ENCODE measurements around the gene NXNL1. TPM values are rescaled to one million over a fixed set of nuclear protein-coding genes. Genes with fewer than 3 reads are reported as not detected.
A peak's percentile ranks its signal among the peaks of the same experiment; 100 is the strongest.
"Not testable (repeated sequence)": the region's sequence is repeated elsewhere in the genome, so short reads cannot be mapped to it uniquely, and the experiment has no call there.

Gene NXNL1
- total RNA-seq, 1 donor from 2014 or later = not detected

DNA sequence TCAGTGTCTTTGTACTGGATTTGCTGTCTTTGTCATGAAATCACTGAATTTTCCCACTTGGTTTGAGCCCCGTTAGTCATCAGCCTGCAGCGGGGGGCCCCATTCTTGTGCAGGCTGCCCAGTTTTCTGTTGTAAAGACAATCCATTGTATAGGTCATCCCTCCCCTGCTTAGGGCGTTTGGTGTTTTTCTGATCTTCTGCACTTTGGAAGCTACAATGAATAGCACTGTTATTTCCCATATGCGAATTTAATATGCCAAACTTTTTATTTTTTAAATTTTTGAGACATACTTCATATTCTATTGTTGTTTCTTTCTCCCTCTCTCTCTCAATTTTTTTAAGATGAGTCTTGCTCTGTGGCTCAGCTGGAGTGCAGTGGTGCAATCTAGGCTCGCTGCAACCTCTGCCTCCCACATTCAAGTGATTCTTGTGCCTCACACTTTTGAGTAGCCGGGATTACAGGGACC is 18.6 kb upstream of the NXNL1 start:
- DNase-seq (ENCODE audit: low spot score) = no peak
- intact Hi-C loops (cut with micrococcal nuclease) = no loop called here
- no peak overlapping the region for H3K4me3 Mint-ChIP-seq
- no peak overlapping the region for H3K27ac Mint-ChIP-seq
- H3K36me3 Mint-ChIP-seq (ENCODE audit: low read depth) = no peaks in the 10 kb centered on the region
- H3K4me1 Mint-ChIP-seq (ENCODE audit: low read depth) = no peaks in the 10 kb centered on the region
- no peaks in the 10 kb centered on the region for H3K9me3 Mint-ChIP-seq
- H3K27me3 Mint-ChIP-seq (ENCODE audit: insufficient read depth) = peaks cover 6% of the 10 kb centered on the region

DNA sequence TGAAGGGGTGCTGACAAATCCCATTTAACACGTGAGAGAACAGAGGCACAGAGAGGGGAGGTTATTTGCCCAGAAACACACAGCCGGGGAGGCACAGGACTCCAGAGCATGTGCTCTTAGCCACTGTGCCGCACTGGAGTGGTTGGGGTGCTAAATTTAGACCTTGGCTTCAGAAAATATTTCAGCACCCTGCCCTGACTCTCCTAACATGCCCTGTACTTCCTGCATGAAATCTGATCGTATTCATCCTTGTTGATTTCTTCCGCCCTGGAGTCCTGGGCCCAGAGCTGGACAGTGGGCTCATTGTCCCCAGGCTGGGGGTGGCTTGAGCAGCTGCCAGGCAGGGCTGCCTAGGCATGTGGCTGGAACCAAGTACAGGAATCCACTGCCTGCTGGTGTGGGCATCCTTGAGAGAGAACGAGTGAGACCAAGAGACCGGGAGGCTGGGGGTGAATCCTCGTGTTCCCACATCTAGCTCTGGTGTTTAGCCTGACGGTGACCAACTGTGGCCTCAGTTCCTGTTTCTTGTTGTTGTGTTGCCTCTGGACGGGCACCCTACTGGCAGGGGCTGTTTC is 14.9 kb upstream of the NXNL1 start:
- Mint-ChIP-seq H3K4me3 (no peak overlapping the region), H3K4me1 (ENCODE audit: low read depth) (peaks cover 6% of the 10 kb centered on the region), H3K27me3 (ENCODE audit: insufficient read depth) (peaks cover 10% of the 10 kb centered on the region), H3K36me3 (ENCODE audit: low read depth) (no peaks in the 10 kb centered on the region), H3K9me3 (no peaks in the 10 kb centered on the region), H3K27ac (no peak overlapping the region)
- DNase-seq (ENCODE audit: low spot score) = no peak
- intact Hi-C loops (cut with micrococcal nuclease) = no loop called here

DNA sequence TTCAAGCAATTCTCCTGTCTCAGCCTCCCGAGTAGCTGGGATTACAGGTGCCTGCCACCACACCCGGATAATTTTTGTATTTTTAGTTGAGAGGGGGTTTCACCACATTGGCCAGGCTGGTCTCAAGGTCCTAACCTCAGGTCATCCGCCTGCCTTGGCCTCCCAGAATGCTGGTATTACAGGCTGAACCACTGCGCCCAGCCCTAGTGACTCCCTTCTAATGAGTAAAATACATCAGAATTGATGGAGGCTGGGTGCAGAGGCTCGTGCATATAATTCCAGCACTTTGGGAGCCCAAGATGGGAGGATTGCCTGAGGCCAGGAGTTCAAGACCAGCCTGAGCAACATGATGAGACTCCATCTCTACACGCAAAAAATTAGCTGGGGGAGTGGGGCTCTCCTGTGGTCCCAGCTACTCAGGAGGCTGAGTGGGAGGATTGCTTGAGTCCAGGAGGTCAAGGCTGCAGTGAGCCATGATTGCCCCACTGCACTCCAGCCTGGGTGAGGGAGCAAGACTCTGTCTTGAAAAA is 14.3 kb upstream of the NXNL1 start:
- H3K27me3 Mint-ChIP-seq (ENCODE audit: insufficient read depth); H3K27ac Mint-ChIP-seq; H3K4me1 Mint-ChIP-seq (ENCODE audit: low read depth); intact Hi-C loops (cut with micrococcal nuclease); H3K36me3 Mint-ChIP-seq (ENCODE audit: low read depth); DNase-seq (ENCODE audit: low spot score); H3K9me3 Mint-ChIP-seq; H3K4me3 Mint-ChIP-seq: not testable (repeated sequence)

DNA sequence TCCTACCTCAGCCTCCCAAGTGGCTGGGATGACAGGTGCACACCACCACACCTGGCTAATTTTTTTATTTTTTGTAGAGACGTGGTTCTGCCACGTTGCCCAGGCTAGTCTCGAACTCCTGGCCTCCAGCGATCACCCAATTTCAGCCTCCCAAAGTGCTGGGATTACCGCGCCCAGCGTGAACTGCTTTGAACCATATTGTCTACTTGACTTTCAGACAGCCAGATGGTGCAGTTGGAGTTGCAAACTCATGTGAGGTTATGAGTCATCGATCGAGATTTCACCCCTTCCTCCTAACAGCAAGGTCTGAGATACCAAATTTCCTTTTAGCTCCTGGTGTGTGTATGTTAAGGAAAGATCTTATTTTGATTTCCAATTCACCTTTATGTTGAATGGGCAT is 12.3 kb upstream of the NXNL1 start:
- H3K4me1 Mint-ChIP-seq (ENCODE audit: low read depth) = peaks cover 19% of the 10 kb centered on the region
- H3K27ac Mint-ChIP-seq = no peak overlapping the region
- H3K36me3 Mint-ChIP-seq (ENCODE audit: low read depth) = no peaks in the 10 kb centered on the region
- H3K9me3 Mint-ChIP-seq = no peaks in the 10 kb centered on the region
- peak overlapping the region; percentile 7 for H3K4me3 Mint-ChIP-seq
- H3K27me3 Mint-ChIP-seq (ENCODE audit: insufficient read depth) = peaks cover 17% of the 10 kb centered on the region
- DNase-seq (ENCODE audit: low spot score) = no peak
- intact Hi-C loops (cut with micrococcal nuclease) = loop anchor here (5.0 kb wide), 1 partner anchor 84 kb away; the partner anchor contains the start of gene COLGALT1

DNA sequence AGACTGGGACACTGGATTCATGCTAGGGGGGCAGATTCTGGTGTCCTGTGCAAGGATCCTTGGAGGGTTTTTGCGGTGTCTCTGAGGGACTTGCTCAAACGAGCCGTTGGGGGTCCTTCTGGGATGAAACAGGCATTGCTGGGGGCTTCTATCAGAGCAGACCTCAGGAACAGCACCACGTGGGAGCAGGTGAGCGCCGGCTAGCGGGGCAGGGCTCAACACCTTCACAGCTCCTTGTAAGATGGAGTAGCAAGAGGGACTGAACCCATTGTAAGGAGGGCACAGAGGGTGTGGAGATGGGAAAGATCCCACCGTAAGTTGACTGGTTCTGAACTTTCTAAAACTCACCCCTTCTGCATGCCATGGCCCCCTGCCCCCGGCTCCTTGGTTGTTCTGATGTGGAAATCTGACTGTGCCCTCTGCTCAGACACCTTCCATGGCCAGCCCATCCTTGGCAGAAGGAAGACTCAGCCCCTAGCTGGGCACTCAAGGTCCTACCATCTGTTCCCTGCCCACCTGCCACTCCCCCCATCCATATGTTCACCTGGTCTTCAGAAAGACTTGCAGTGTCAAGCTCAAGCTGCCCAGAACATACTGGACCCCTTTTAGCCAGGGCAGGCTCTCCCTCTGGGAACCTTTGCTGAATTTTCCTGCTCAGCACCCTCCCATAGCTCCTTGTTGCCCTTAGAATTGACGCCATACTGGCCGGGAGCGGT is 10.8 kb upstream of the NXNL1 start:
- H3K27ac Mint-ChIP-seq = no peak overlapping the region
- DNase-seq (ENCODE audit: low spot score) = no peak
- H3K27me3 Mint-ChIP-seq (ENCODE audit: insufficient read depth) = peaks cover 23% of the 10 kb centered on the region
- H3K4me3 Mint-ChIP-seq = peak overlapping the region; percentile 89
- peaks cover 25% of the 10 kb centered on the region for H3K4me1 Mint-ChIP-seq (ENCODE audit: low read depth)
- intact Hi-C loops (cut with micrococcal nuclease) = loop anchor here (5.0 kb wide), 1 partner anchor 86 kb away; the partner anchor contains the start of gene COLGALT1
- H3K9me3 Mint-ChIP-seq = no peaks in the 10 kb centered on the region
- H3K36me3 Mint-ChIP-seq (ENCODE audit: low read depth) = no peaks in the 10 kb centered on the region

DNA sequence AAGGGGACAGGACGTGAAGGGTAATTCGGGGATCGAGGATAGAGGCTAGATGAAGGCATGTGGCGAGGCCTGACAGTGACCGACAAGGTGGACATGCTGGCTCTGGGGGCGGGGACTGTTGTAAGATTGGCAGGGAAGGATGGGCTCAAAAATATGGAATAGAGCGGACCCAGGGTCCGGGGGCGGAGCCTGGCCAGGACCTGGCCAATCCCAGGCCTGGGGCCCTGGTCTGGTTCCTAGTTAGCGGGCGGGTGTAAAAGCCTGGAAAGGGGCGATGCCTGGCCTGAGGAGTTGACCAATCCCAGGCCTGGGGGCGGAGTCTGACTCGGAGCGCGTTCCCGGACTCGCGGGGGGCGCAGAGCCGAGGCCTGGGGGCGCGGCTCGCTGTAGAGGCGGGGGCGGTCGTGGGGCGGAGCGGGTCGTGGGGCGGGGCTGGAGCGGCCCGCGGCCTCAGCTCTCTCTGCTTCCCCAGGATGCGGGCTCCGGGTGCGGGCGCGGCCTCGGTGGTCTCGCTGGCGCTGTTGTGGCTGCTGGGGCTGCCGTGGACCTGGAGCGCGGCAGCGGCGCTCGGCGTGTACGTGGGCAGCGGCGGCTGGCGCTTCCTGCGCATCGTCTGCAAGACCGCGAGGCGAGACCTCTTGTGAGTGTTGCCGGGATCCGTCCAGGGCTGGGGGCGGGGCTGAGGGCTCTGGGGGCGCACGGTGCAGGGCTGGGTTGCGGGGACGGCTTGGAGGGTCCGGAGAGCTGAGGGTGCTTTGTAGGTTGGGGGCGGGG is 9.5 kb upstream of the NXNL1 start, which contains the start of gene SLC27A1:
TSS of gene SLC27A1 (plus strand) at position 457 of the 774 bp plus-strand sequence. CDS start at position 474, 17 bp downstream.
- intact Hi-C loops (cut with micrococcal nuclease) = loop anchor here (1.0 to 5.0 kb wide), 5 partner anchors 41 to 133 kb away; partner anchors contain the start of genes COLGALT1, GTPBP3, MVB12A and PGLS
- Mint-ChIP-seq H3K27me3 (ENCODE audit: insufficient read depth) (peaks cover 28% of the 10 kb centered on the region), H3K4me3 (peak within 1 kb of the TSS; percentile 89), H3K4me1 (ENCODE audit: low read depth) (peaks cover 30% of the 10 kb centered on the region), H3K9me3 (no peaks in the 10 kb centered on the region), H3K27ac (peak within 1 kb of the TSS; percentile 78), H3K36me3 (ENCODE audit: low read depth) (no peaks in the 10 kb centered on the region)
- peak; percentile 81 for DNase-seq (ENCODE audit: low spot score)

DNA sequence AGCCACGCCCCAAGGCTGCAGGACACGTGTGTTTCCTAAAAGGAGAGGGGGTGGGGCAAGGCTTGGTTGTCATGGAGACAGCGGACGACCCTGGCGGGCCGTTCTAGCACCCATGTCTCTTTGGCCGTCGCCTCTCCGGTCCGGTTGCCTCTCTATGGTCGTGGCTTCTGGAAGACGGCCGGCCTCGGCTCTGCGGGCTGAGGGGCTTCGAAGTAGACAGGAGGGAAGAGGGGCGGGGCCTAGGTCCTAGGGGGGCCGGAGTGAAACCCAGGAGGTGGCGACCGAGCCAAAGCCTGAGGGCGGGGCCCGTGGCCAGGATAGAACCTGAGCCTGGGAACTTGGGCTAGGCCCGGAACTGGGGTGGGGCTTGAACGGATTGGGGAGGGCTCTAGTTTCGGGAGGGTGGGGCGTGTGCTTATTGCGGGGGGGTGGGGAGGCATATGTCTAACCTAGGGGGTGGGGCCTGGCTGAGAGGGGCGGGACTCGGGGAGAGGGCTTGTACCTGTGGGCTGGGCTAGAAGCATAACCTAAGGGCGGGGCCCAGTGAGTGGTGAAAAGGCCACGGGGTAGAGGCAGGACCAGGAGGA is 8.8 kb upstream of the NXNL1 start:
- peak overlapping the region; percentile 89 for H3K4me3 Mint-ChIP-seq
- intact Hi-C loops (cut with micrococcal nuclease) = loop anchor here (1.0 to 5.0 kb wide), 8 partner anchors 16 to 132 kb away; partner anchors contain the start of genes COLGALT1, GTPBP3, MVB12A and PGLS
- H3K27ac Mint-ChIP-seq = peak overlapping the region; percentile 78
- H3K36me3 Mint-ChIP-seq (ENCODE audit: low read depth) = no peaks in the 10 kb centered on the region
- peaks cover 28% of the 10 kb centered on the region for H3K27me3 Mint-ChIP-seq (ENCODE audit: insufficient read depth)
- DNase-seq (ENCODE audit: low spot score) = peak; percentile 74
- peaks cover 30% of the 10 kb centered on the region for H3K4me1 Mint-ChIP-seq (ENCODE audit: low read depth)
- no peaks in the 10 kb centered on the region for H3K9me3 Mint-ChIP-seq

DNA sequence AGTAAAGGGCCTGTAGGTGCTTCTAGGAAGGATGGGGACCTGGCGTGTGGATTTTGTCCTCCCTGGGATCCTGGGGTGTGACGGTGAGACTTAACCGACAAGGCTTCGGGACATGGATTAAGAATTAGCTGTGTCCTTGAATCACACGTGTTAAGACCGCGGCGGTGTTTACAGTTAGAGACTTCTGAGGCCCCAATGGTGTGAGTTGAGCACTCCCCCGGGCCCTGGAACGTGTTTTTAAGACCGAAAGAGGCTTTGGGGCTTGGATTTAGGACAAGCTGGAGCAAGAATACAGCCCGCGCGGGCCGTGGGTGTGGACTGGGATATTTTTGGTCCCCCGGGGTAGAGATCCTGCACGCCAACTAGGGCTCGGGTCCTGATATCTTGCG is 8.4 kb upstream of the NXNL1 start:
- no peaks in the 10 kb centered on the region for H3K9me3 Mint-ChIP-seq
- peak overlapping the region; percentile 89 for H3K4me3 Mint-ChIP-seq
- intact Hi-C loops (cut with micrococcal nuclease) = loop anchor here (1.0 kb wide), 3 partner anchors 16 to 66 kb away; no protein-coding TSS in a partner anchor
- H3K27ac Mint-ChIP-seq = peak overlapping the region; percentile 63
- peaks cover 28% of the 10 kb centered on the region for H3K27me3 Mint-ChIP-seq (ENCODE audit: insufficient read depth)
- no peak for DNase-seq (ENCODE audit: low spot score)
- no peaks in the 10 kb centered on the region for H3K36me3 Mint-ChIP-seq (ENCODE audit: low read depth)
- peaks cover 30% of the 10 kb centered on the region for H3K4me1 Mint-ChIP-seq (ENCODE audit: low read depth)

DNA sequence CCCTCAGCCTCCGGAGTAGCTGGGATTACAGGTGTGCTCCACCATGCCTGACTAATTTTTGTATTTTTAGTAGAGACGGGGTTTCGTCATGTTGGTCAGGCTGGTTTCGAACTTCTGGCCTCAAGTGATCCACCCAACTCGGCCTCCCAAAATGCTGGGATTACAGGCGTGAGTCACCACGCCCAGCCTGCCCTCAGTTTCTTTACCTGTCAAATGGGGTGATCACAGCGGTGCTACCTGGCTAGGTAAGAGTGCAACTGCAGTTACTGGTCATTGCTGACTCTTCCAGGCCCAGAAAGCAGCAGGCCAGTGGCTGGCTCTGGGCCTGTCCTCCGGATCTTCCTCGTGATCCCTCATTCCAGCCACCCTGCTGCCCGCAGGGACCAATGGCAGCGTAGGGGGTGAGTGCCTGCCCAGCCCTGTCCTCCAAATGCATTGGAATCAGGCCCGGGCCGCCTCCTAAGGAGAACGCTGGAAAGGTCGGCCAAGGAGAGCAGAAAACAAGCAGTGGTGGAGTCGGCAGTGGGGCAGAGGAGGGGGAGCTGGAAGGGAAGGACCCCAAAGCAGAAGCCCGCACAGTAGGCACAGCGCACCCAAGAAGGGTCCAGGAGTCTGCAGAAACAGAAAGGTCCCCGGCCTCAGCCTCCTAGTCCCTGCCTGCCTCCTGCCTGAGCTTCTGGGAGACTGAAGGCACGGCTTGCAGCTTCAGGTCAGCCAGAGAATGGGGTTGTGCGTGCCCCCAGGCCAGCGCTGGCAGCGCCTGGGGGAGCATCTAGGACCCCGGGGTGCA is 7.8 kb upstream of the NXNL1 start:
- Mint-ChIP-seq H3K27ac (no peak overlapping the region), H3K4me3 (peak overlapping the region; percentile 89), H3K27me3 (ENCODE audit: insufficient read depth) (peaks cover 28% of the 10 kb centered on the region), H3K4me1 (ENCODE audit: low read depth) (peaks cover 30% of the 10 kb centered on the region), H3K36me3 (ENCODE audit: low read depth) (no peaks in the 10 kb centered on the region), H3K9me3 (no peaks in the 10 kb centered on the region)
- no peak for DNase-seq (ENCODE audit: low spot score)
- intact Hi-C loops (cut with micrococcal nuclease) = loop anchor here (1.0 kb wide), 3 partner anchors 15 to 65 kb away; no protein-coding TSS in a partner anchor

DNA sequence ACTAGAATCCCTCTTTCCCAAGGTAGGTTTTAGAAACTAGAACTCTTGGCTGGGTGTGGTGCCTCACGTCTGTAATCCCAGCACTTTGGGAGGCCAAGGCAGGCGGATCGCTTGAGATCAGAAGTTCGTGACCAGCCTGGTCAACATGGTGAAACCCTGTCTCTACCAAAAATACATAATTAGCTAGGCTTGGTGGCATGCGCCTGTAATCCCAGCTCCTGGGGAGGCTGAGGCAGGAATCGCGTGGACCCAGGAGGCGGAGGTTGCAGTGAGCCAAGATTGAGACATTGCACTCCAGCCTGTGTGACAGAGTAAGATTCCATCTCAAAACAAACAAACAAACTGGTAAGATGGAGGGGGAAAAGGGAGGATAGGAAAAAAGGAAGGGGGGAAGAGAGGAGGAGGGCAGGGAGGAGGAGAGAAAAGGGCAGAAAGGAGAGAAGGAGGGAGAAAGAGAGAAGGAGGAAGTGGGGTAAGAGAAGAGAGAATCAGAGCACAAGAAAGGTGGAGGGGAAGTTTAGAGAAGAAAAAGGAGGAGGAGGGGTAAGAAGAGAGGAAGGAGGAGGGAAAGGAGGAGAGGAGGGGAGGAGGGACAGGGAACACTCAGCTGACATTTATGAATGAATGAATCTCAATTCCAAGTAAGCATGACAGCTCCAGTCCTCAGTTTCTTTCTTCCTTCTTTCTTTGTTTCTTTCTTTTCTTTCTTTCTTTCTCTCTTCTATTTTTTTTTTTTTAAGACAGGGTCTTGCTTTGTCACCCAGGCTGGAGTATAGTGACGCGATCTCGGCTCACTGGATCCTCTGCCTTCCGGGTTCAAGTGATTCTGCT is 7.0 kb upstream of the NXNL1 start:
- Mint-ChIP-seq H3K4me1 (ENCODE audit: low read depth) (peaks cover 23% of the 10 kb centered on the region), H3K27me3 (ENCODE audit: insufficient read depth) (peaks cover 26% of the 10 kb centered on the region), H3K4me3 (no peak overlapping the region), H3K27ac (no peak overlapping the region), H3K9me3 (no peaks in the 10 kb centered on the region), H3K36me3 (ENCODE audit: low read depth) (no peaks in the 10 kb centered on the region)
- no peak for DNase-seq (ENCODE audit: low spot score)
- intact Hi-C loops (cut with micrococcal nuclease) = no loop called here

DNA sequence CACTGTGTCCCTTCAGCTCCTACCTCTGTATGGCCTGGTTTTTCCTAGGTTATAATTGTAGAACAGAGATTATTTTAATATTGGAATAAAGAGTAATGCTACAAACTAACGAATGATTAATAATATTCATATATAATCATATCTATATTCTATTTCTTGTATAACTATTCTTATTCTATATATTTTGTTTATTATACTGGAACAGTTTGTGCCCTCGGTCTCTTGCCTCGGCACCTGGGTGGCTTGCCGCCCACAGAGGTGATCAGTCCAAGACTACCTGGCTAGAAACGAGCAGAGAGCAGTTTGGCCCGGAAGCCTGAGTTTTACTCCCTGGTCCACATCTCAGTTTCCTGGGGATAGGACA is 5.7 kb upstream of the NXNL1 start:
- intact Hi-C loops (cut with micrococcal nuclease) = loop anchor here (1.0 kb wide), 5 partner anchors 25 to 174 kb away; no protein-coding TSS in a partner anchor
- Mint-ChIP-seq H3K4me3 (no peak overlapping the region), H3K36me3 (ENCODE audit: low read depth) (no peaks in the 10 kb centered on the region), H3K4me1 (ENCODE audit: low read depth) (peaks cover 23% of the 10 kb centered on the region), H3K9me3 (no peaks in the 10 kb centered on the region), H3K27me3 (ENCODE audit: insufficient read depth) (peaks cover 23% of the 10 kb centered on the region), H3K27ac (no peak overlapping the region)
- DNase-seq (ENCODE audit: low spot score) = no peak

Data from activated T-helper 1 cell treated with anti-CD3 and anti-CD28 coated beads, Interleukin-12 subunit alpha, Interleukin-12 subunit beta, Interleukin-2, Interleukin-4 antibody, amounts not matched to agents 30 ng/mL and 10 ng/mL and 1 ng/mL, durations not matched to agents 14 hours and 24 hours and 36 hours (primary cell).